ENCODE data around the gene NAV2. TPM values are rescaled to one million over a fixed set of nuclear protein-coding genes. Genes with fewer than 3 reads are reported as not detected.

The NAV2 gene
- total RNA-seq, 1 donor from 2014 or later = 9.1 TPM

DNA sequence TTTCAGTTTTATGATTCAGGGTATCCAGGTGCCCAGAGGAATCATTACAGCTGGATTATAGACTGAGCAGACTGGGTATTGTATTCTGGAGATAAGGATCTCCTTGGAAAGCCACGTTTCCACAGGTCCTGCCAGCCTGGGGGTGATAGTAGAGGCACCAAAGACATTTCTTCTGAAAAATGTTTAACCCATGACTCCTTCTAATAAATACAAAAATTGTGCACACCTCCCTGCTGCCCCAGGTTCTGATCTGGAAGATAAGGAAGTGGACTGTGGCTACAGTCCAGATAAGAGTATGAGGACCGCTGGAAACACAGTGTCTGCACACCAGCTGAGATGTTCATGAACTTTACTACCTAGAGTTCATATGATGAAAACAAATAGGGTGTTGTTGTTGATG, 255.2 kb downstream of the NAV2 start:
- DNase-seq (ENCODE audit: low read depth) = no peak

DNA sequence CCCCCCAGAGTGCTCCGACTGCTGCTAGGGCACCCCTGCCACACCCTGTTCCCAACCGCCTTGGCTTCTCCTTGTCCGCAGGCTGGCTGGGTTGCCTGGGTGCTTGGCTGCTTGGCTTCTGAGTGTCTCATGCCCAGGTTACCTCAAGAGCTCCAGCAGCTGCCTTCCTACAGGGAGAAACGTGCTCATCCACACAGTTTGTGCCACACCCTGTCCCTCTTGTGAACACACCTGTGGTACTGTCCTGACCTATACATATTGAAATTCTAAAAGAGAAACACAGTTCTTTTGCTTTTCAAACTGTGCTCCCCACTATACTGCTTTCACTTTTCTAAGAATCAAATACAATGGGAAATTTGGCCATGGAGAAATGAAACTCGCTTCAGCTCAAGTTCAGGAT, 256.2 kb downstream of the NAV2 start:
- DNase-seq (ENCODE audit: low read depth) = no peak

- DNase-seq (ENCODE audit: low read depth) = no peak
Measured at GRCh38 chr11:19970944-19971343, 258.3 kb downstream of the NAV2 start.

DNA sequence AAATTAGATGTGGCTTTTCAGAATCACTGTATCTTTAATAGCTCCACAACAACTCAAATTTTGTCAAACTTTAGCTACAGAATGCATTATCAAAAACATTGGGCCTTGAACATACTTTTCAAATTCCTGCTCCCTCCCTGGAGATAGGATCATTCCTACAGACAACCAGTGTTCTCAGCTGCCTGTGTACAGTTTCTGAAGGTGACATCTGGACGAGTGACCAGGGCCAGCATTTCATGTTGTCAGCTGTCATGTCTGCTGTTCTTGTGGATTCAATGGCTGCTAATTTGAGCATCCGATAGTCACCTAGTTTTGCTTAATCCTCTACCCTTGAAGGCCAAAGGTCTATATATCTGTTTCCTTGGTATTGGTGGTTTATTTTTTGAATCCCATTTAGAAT, 259.5 kb downstream of the NAV2 start:
- peak; percentile 72 for DNase-seq (ENCODE audit: low read depth)

GRCh38 chr11:19972651-19973050, 260.0 kb downstream of the NAV2 start:
- no peak for DNase-seq (ENCODE audit: low read depth)

- no peak for DNase-seq (ENCODE audit: low read depth)
Measured at GRCh38 chr11:19973136-19973635, 260.5 kb downstream of the NAV2 start.

DNA sequence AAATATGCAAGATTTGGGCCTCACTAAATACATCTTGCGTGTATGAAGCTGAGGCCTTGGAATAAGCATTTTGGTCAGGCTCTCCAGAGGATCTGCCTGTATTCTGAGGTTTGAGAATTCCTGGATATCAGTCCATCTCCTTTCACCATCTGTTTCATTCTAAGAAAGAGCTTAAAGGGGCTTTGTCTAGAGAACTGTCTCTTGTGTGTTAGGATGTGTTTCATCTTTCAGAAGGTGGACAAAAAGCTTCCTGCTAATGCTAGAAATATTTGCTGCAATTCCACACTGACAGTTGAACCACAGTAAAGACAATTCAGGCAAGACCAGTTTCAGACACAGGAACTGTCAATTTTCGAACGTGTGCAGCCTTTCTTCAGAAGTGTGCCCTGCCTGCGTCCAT, 262.2 kb downstream of the NAV2 start:
- DNase-seq (ENCODE audit: low read depth) = no peak

DNA sequence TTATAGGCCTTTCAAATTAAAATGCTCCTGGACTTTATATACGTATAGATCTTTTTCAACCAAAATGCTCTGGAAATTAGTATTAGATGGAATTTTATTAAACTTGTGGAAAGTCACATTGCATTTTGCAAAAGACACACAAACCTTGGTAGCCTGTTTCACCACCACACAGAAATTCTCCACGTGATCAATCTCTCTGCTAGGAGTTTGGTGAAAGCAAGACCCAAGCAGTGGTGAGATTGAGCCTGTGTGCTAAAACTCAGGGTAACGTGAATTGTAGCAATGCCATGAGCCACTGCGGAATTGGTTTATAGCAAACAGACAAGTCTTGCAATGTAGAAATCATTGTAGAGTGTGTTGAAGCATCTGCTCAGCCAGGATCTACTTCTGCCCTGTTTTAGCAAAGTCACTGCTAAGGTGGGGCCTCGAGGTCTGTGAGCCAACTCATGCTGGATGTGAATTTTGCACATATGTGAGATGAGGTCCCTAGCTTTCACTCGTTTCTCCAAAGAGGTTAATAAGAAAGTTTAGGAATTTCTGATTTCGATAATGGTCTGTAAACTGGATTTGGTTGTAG, 262.9 kb downstream of the NAV2 start:
- DNase-seq (ENCODE audit: low read depth) = no peak

GRCh38 chr11:19976281-19976941, 263.8 kb downstream of the NAV2 start:
- no peak for DNase-seq (ENCODE audit: low read depth)

GRCh38 chr11:19977941-19978340, 265.3 kb downstream of the NAV2 start:
- no peak for DNase-seq (ENCODE audit: low read depth)

GRCh38 chr11:19978668-19979518, 266.3 kb downstream of the NAV2 start:
- no peak for DNase-seq (ENCODE audit: low read depth)

GRCh38 chr11:19979519-19979845, 266.8 kb downstream of the NAV2 start:
- no peak for DNase-seq (ENCODE audit: low read depth)

DNA sequence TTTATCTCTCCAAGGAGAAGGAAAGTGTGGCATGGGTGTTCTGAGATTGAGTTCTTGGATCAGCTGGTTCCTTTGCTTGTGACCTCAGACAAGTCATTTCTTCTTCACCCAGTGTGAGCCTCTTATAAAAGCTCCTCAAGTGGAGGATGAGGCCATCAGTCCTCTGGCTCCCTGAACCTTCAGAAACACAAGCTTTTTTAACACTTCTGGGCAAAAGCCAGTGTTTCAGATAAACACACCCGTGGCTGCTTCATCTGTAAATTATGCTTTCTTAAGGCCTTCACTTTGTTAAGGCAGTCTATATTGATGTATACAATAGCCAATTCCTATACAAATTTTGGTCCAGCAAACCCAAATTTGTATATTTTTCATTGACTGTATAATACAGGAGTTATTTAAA, 267.8 kb downstream of the NAV2 start:
- no peak for DNase-seq (ENCODE audit: low read depth)

- peak; percentile 41 for DNase-seq (ENCODE audit: low read depth)
Measured at GRCh38 chr11:19980957-19981669, 268.5 kb downstream of the NAV2 start.

GRCh38 chr11:19982774-19983495, 270.3 kb downstream of the NAV2 start:
- no peak for DNase-seq (ENCODE audit: low read depth)

- no peak for DNase-seq (ENCODE audit: low read depth)
Measured at GRCh38 chr11:19984048-19984742, 271.6 kb downstream of the NAV2 start.

DNA sequence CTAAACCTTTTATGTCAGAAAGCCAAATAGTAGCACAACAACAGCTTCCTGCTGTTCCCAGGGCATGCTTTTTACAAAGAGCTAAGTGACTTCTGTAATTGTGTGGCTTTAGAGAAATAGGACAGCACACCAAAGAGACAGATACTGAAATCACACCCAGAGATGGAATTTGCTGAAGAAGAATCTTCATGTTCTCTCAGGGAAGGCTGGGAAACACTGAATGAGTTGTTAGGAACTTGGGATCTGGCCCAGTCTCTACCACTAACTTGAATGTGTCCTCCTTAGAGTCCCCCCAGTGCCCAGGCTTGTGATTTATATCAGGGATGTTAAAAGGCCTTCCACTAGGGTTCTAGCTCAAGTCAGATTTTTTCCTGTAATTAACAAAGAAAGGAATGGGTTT, 272.5 kb downstream of the NAV2 start:
- DNase-seq (ENCODE audit: low read depth) = peak; percentile 33

DNA sequence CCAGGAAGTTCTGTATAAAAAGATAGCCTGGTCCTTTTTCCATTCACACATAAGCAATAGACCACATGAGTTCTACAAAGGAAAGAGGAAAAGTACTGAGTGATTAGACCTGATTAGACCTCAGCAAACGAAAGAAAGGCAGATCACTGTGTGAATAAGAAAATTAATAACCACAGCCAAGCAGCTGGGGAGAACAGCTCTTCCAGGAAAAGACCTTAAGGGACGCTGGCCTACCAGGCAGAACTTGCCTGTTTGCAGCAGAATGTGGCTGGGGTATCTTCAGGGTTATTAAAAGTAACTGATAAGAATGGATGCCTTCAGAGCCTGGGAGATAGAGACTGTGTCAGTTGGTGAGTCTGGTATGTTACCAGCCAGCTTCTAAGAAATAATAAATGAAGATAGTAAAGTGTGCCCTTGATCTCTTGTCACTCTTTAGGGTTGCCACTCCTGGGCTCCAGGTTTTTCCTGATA, 274.7 kb downstream of the NAV2 start:
- no peak for DNase-seq (ENCODE audit: low read depth)

GRCh38 chr11:19988598-19988997, 276.0 kb downstream of the NAV2 start:
- peak; percentile 58 for DNase-seq (ENCODE audit: low read depth)

- DNase-seq (ENCODE audit: low read depth) = no peak
Measured at GRCh38 chr11:19989191-19989590, 276.6 kb downstream of the NAV2 start.

Data from myocyte (in vitro differentiated cells).